Anterior cingulate cortex (tissue), 58 donors: ENCODE results near the gene PRKCI.
"Not testable (repeated sequence)": the region's sequence is repeated elsewhere in the genome, so short reads cannot be mapped to it uniquely, and the experiment has no call there.

Experiments
- DNase-seq, 58 donors: peaks; one replicate each; lab custom pipeline; 2025; lab: John Stamatoyannopoulos, UW

PRKCI gene

DNA sequence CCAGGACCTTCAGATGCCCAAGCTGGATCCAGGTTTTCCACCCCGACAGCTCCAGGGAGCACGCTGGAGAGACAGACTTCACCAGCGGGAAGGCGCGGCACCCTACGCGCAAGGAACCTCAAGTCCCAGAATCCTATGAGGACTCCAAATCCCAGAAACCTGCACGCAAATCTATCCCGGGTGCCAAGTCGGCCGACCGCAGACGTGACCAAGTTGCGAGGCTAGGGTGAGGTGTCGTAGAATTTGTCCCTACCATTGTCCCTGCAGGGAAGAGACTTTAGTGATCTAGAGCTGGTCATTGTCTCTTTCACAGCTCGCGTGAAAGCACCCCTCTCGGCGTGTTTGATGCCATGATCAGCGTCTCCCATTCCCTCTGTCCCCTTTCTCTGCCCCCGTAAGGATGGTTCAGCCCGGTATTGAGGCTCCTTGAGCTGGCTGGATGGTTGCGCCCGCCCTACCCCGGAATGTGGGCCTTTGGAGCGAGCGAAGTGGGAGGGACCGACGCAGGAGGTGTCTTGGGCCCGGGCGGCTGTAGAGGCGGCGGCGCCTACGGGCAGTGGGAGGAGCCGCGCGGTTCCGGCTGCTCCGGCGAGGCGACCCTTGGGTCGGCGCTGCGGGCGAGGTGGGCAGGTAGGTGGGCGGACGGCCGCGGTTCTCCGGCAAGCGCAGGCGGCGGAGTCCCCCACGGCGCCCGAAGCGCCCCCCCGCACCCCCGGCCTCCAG, at the start of gene PRKCI:
TSS of gene PRKCI (plus strand) at position 501 of the 723 bp plus-strand sequence. CDS start 246 bp downstream, outside the sequence.
- peak; percentile 68 to 98 (median 91) for DNase-seq

- no peak for DNase-seq
These were observed 43.6 kb upstream of the PRKCI start for GRCh38 chr3:170178651-170179050.

DNA sequence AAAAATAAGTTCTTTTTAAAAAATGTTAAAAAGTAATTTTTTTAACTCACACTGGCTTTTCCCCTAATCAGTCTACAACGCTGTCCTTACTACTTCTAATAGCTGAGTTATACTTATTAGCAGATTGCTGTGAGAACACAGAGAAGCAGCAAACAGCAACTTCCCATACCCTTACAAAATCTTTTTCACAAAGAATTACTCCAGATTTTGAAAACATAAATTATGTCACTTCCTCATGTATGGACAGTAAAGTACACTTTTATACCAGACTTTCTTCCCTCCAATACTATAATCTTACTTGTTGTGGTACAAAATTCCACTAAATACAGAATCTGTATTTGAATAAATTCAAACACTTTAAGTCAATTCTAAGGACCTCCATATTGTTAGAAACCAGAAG, 42.8 kb upstream of the PRKCI start:
- no peak for DNase-seq

GRCh38 chr3:170180079-170180907, 41.9 kb upstream of the PRKCI start:
- DNase-seq, result peak in 1 of 58 donors; percentile 36

DNA sequence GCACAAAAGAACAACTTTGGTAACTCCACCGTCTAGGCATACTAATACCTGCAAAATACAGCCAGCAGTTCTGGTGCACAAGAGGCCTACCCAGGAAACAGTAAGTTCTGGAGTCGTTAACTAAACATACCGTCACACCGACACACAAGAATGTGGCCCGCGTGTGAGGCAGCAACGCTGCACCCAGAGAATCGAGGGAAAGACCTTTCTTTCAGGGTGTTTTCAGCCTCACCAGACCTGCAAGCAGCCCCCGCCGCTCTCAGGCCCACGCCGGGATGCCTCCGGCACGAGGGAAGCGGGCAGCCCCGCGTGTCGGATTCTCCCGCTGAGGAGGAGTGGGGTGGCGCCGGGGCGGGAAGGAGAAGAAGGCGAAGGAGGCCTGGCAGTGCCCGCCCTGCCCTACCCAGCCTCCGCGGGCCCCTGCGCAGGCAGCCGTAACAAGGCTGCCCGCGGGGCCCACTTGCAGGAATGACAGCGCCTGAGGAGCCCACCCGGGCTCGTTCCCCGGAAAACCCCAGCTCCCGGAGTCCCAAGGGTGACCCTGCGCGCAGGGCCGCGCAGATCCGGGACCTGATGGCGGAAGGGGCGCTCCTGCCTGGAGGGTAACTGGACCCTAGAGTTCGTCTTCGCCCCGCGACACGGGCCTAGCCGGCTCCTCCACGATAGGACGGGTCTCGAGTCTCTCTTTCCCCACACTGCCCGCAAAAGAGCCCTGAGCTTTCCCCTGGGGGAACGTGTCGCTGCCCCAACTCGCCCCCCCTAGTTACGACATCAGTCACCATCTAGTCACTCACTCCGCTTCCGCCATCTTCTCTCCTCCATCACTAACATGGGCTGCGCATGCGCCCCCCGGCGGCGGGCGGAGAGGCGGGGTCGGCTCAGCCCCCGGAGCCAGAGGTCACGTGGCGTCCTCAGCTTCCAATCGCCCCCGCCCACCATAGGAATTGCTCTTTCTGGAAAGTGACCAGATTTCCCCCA, 41.0 kb upstream of the PRKCI start, which contains the start of gene PHC3:
TSS of gene PHC3 (minus strand) at position 826 of the 978 bp plus-strand sequence. CDS start at position 808, 18 bp downstream.
- peak; percentile 66 to 93 (median 88) for DNase-seq

GRCh38 chr3:170189398-170190256, 32.6 kb upstream of the PRKCI start:
- peak in 1 of 58 donors; percentile 4 for DNase-seq

GRCh38 chr3:170195759-170196158, 26.5 kb upstream of the PRKCI start:
- DNase-seq, result not testable (repeated sequence)

DNA sequence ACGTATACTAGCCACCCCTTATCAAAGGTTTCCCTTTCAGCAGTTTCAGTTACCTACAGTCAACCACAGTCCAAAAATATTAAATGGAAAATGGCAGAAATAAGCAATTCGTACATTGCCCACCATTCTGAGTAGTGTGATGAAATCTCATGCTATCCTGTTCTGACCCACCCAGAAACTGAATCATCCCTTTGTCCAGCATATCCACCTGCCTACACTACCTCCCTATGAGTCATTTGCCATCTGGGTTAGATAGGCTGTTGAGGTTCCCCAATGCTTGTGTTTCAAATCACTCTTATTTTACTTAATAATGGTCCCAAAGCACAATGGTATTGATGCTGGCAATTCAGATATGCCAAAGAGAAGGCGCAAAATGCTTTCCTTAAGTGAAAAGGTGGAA, 25.4 kb upstream of the PRKCI start:
- no peak for DNase-seq

GRCh38 chr3:170200987-170201386, 21.2 kb upstream of the PRKCI start:
- no peak for DNase-seq

DNA sequence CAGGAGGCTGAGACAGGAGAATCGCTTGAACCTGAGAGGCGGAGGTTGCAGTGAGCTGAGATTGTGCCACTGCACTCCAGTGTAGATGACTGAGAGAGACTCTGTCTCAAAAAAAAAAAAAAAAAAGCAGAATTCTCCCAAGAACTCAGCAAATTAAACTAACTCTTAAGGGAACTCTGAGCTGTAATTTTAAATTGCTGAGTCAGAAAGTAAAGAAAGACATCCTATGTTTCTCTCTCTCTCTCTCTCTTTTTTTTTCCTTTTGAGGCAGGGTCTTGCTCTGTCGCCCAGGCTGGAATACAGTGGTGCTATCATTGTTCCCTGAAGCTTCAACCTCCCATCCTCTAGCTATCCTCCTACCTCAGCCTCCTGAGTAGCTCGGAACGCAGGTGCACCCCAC, 20.7 kb upstream of the PRKCI start:
- no peak for DNase-seq

DNA sequence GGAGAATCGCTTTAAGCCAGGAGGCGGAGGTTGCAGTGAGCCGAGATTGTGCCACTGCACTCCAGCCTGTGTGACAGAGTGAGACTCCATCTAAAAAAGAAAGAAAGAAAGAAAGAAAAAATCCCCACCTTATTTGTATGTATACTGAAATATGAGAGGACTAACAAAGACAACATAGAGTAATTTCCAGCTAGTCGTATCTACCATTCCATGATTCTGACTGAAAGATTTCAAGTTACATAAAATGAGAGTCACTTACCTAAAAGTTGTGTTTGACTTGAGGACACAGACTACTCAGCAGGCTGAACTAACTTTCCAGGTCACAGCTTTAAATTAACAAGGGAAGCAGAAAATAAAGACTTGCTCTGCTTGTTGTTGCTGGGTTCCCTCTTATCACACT, 18.8 kb upstream of the PRKCI start:
- DNase-seq, result no peak

GRCh38 chr3:170204023-170204472, 18.2 kb upstream of the PRKCI start:
- no peak for DNase-seq

DNA sequence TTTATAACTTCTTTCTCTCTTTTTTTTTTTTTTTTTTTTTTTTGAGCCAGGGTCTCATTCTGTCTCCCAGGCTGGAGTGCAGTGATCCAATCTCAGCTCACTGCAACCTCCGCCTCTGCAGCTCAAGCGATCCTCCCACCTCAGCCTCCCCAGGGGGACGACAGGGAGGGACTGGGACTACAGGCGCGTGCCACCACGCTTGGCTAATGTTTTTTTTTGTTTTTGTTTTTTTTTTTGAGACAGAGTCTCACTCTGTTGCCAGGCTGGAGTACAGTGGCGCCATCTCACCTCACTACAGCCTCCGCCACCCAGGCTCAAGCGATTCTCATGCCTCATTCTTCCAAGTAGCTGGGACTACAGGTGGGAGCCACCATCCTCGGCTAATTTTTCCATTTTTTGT, 17.7 kb upstream of the PRKCI start:
- no peak for DNase-seq

GRCh38 chr3:170205302-170205701, 16.9 kb upstream of the PRKCI start:
- no peak for DNase-seq

- DNase-seq, result not testable (repeated sequence)
These were observed 16.0 kb upstream of the PRKCI start for GRCh38 chr3:170206164-170206762.

DNA sequence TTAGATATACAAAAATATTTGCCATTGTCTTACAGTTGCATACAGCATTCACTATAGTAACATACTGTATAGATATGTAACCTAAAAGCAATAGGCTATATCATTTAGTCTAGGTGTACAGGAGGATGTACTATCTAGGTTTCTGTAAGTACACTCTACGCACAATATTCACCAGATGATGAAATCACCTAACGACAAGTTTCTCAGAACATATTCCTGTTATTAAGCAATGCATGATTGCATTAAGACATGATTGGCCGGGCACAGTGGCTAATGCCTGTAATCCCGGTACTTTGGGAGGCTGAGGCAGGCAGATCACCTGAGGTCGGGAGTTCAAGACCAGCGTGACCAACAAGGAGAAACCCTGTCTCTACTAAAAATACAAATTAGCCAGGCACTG, 14.5 kb upstream of the PRKCI start:
- no peak for DNase-seq

- DNase-seq, result no peak
These were observed 10.6 kb upstream of the PRKCI start for GRCh38 chr3:170211668-170212067.

GRCh38 chr3:170219850-170220249, 2.4 kb upstream of the PRKCI start:
- DNase-seq, result no peak

DNA sequence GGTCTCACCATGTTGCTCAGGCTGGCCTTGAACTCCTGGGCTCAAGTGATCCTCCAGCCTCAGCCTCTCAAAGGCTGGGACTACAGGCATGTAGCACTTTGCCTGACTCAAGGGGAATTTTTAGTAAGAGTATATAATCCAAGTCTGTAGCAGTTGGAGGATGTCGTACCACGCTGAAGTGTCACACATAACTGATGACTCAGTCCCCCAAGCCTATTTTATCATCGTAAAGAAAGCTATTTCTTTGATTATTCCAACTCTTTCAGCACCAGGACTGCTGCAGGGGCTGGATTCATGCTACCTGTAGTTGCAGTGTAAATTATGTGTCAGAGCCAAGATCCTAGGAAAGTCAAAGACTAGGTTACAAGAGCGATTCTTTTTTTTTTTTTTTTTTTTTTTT, 1.4 kb upstream of the PRKCI start:
- DNase-seq, result no peak
